ENCODE data around the gene PDZD7.

PDZD7 gene

GRCh38 chr10:101046332-101047238 is 15.7 kb upstream of the PDZD7 start:
- no peak for TF ChIP-seq CTCF (IDR thresholded peaks at IDR 0.05; ENCODE audit: borderline replicate concordance, insufficient read depth, low read depth, low read length)
- H3K4me3 ChIP-seq (ENCODE audit: low read depth, low read length), result no peak overlapping the region

GRCh38 chr10:101044117-101044516 is 13.2 kb upstream of the PDZD7 start:
- no peak for TF ChIP-seq CTCF (IDR thresholded peaks at IDR 0.05; ENCODE audit: borderline replicate concordance, insufficient read depth, low read depth, low read length)
- H3K4me3 ChIP-seq (ENCODE audit: low read depth, low read length), result no peak overlapping the region

- H3K4me3 ChIP-seq (ENCODE audit: low read depth, low read length), result peak overlapping the region; percentile 58
- TF ChIP-seq CTCF (IDR thresholded peaks at IDR 0.05; ENCODE audit: borderline replicate concordance, insufficient read depth, low read depth, low read length), result no peak
Observed at GRCh38 chr10:101043363-101043707, 12.4 kb upstream of the PDZD7 start.

- no peak for TF ChIP-seq CTCF (IDR thresholded peaks at IDR 0.05; ENCODE audit: borderline replicate concordance, insufficient read depth, low read depth, low read length)
- H3K4me3 ChIP-seq (ENCODE audit: low read depth, low read length), result peak overlapping the region; percentile 58
Observed at GRCh38 chr10:101042667-101043362, 11.9 kb upstream of the PDZD7 start.

- no peak for TF ChIP-seq CTCF (IDR thresholded peaks at IDR 0.05; ENCODE audit: borderline replicate concordance, insufficient read depth, low read depth, low read length)
- H3K4me3 ChIP-seq (ENCODE audit: low read depth, low read length), result no peak overlapping the region
Observed at GRCh38 chr10:101042118-101042517, 11.2 kb upstream of the PDZD7 start.

GRCh38 chr10:101041252-101041761 is 10.4 kb upstream of the PDZD7 start:
- peak; percentile 79 for TF ChIP-seq CTCF (IDR thresholded peaks at IDR 0.05; ENCODE audit: borderline replicate concordance, insufficient read depth, low read depth, low read length)
- H3K4me3 ChIP-seq (ENCODE audit: low read depth, low read length), result no peak overlapping the region
